Breast epithelium (tissue), 3 donors: ENCODE data around the gene TBCE.
"Not testable (repeated sequence)": the region's sequence is repeated elsewhere in the genome, so short reads cannot be mapped to it uniquely, and the experiment has no call there.

Experiments used
- POLR2A ChIP-seq: fragments of 450-650 bp; IDR thresholded peaks from one replicate; pipeline ENCODE4 v1.6.1; 2016; ENCODE audit warnings: antibody characterized with exemption, mild to moderate bottlenecking, moderate library complexity
- TF ChIP-seq, protein P1 (sequence below), 3 donors: fragments of 450-650 bp; IDR thresholded peaks; one replicate each; pipeline ENCODE4 v1.5.1; 2016 to 2017; ENCODE audit warnings: antibody characterized with exemption in 3 of 3, mild to moderate bottlenecking in 3 of 3, moderate library complexity in 3 of 3

DNA sequence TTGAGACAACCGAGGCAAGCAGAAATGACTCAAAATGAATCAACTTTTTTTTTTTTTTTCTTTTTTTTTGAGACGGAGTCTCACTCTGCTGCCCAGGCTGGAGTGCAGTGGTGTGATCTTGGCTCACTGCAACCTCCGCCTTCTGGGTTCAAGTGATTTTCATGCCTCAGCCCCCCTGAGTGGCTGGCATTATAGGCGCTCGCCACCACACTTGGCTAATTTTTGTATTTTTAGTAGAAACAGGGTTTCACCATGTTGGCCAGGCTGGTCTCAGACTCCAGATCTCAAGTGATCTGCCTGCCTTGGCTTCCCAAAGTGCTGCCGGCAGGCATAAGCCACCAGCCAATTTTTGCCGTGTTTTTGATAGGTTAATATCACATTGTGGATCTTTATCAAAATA lies 90.6 kb downstream of the TBCE start:
- TF ChIP-seq, protein P1, sequence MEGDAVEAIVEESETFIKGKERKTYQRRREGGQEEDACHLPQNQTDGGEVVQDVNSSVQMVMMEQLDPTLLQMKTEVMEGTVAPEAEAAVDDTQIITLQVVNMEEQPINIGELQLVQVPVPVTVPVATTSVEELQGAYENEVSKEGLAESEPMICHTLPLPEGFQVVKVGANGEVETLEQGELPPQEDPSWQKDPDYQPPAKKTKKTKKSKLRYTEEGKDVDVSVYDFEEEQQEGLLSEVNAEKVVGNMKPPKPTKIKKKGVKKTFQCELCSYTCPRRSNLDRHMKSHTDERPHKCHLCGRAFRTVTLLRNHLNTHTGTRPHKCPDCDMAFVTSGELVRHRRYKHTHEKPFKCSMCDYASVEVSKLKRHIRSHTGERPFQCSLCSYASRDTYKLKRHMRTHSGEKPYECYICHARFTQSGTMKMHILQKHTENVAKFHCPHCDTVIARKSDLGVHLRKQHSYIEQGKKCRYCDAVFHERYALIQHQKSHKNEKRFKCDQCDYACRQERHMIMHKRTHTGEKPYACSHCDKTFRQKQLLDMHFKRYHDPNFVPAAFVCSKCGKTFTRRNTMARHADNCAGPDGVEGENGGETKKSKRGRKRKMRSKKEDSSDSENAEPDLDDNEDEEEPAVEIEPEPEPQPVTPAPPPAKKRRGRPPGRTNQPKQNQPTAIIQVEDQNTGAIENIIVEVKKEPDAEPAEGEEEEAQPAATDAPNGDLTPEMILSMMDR (IDR thresholded peaks at IDR 0.05) = not testable (repeated sequence)
- not testable (repeated sequence) for TF ChIP-seq POLR2A
